ENCODE results near the gene CACNA2D2.

Gene CACNA2D2

DNA sequence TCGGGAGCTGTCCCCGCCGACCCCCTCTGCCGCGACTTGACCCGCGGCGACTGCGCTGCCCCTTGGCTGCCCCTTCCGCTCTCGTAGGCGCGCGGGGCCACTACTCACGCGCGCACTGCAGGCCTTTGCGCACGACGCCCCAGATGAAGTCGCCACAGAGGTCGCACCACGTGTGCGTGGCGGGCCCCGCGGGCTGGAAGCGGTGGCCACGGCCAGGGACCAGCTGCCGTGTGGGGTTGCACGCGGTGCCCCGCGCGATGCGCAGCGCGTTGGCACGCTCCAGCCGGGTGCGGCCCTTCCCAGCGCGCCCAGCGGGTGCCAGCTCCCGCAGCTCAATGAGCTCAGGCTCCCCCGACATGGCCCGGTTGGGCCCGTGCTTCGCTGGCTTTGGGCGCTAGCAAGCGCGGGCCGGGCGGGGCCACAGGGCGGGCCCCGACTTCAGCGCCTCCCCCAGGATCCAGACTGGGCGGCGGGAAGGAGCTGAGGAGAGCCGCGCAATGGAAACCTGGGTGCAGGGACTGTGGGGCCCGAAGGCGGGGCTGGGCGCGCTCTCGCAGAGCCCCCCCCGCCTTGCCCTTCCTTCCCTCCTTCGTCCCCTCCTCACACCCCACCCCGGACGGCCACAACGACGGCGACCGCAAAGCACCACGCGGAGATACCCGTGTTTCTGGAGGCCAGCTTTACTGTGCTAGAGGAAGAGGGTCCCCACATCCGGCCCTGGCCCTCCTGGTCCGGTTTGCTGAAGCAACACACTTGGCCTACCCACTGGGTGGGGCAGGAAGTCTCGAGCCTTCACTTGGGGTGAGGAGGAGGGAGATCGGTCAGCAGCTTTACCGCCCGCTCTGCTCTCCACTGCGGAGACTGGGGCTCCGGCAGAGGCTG lies 162.7 kb downstream of the CACNA2D2 start, which contains the start of gene RASSF1:
TSS of gene RASSF1 (minus strand) at position 389 of the 882 bp plus-strand sequence. CDS start at position 358, 31 bp downstream.
- no peak for DNase-seq

DNA sequence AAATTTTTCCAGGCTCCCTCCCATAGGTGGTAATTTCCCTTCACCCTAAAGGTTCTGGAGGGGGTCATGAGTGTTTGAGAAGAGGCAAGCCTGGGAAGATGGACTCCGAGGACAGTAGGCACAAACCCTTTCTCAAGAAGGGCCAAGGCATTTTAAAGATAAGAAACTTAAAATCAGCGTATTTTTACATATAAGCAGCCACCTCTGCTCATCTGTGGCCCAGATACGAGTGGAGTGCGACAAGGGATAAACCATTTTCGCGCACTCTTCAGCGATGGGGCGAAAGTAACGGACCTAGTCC lies 163.3 kb downstream of the CACNA2D2 start:
- DNase-seq, result no peak

DNA sequence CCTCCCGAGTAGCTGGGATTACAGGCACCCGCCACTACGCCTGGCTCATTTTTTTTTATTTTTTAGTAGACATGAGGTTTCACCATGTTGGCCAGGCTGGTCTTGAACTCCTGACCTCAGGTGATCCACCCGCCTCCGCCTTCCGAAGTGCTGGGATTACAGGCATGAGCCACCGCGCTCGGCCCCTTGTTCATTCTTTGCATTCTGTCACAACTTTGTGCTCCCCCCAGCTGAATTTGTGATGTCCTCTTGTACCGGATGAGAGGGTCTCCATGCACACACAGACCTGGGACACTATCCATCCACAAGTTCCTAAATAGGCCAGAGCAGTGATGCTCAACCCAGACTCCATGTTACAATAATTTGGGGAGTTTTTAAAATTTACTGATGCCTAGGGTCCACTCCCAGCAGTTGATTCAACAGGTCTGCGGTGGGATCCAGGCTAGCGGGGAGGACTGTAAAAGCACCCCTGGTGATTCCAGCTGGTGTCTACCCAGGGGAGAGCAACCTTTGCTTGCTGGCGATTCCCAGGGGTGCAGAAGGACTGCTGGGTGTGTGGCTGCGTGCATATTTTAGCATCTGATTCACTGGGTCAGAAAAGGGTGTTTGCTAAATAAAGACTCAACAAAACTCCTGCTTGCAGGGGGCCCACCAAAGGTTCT lies 163.8 kb downstream of the CACNA2D2 start:
- DNase-seq, result no peak

DNA sequence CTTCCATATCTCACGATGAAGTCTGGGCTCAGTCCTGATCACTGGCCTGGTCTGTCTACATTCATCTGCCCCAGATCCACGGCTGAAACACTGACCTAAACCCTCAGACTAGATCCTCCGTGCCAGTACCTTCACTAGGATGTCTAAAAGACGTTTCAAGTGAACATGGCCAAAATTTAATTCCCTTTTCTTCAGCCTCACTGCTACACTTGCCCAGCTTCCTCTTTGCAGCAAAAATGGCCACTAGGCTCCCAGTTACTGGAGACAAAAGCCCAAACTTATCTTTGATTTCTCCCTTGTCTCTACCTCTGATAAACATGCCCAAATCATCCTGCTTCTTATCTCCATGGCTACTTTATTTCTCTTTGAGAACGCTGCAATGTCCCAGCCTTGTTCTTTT lies 164.5 kb downstream of the CACNA2D2 start:
- DNase-seq, result no peak

DNA sequence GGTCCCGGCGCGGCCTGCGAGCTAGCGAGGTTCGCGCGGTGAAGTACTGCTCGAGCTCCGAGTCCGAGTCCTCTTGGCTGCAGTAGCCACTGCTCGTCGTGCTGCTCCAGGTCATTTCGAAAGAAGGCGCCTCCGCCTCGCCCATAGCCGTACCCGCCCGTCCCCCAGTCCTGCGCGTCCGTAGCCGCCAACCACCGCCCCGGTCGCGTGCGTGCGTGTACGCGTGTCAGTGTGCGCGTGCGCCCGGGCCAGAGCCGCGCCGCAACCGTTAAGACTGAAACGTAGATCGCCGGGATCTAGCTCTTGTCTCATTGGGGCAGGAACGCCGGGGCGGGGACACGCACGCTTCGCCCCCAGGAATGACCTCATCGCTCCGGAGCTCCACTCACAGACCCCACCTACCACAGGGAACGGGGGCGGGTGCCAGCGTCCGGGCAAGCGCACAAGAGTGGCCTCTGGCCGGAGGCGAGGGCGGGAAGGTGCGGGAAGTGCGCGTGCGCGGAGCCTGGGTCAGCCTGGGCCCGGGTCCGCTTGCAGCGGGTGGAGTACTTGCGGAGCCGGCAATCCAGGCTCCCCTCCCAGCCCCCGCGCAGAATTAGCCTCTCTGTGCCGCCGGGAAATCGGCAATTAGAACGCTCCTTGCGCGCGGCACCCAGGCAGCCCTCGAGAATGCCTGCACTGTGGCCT lies 166.1 kb downstream of the CACNA2D2 start:
- DNase-seq, result peak; percentile 92

DNA sequence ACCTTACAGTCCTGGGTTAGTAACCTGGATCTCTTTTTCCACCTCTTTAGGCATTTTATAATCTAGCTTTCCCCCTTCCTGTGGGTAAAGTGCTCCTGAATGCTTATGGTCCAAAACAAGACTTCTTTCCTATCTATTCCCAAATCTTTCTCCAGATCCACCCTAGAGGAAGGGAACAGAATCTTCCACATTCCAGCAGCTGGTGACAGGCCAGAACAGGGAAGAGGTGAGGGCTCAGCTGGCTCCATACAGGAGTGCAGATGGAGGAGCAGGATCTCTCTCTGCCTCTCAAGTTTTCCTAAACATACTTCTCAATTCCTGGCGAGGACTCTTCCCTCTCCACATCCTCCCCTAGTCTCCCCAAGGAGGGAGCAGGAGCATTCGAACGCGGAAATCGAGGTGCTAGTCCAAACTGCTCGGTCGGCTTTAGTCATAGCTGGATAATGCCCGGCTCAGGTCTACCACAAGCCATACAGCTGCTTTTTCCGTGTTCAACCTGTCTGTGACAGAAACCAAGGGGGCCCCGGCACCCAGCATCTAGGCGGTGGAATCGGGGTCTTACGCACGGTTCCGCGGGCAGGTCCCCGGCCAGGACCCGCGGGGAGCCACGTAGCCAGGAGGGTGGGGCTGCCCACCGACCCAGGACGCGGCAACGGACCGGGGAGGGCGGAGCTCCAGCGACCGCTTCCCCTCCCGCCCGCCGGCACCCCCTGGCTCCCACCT lies 166.8 kb downstream of the CACNA2D2 start:
- DNase-seq, result no peak

DNA sequence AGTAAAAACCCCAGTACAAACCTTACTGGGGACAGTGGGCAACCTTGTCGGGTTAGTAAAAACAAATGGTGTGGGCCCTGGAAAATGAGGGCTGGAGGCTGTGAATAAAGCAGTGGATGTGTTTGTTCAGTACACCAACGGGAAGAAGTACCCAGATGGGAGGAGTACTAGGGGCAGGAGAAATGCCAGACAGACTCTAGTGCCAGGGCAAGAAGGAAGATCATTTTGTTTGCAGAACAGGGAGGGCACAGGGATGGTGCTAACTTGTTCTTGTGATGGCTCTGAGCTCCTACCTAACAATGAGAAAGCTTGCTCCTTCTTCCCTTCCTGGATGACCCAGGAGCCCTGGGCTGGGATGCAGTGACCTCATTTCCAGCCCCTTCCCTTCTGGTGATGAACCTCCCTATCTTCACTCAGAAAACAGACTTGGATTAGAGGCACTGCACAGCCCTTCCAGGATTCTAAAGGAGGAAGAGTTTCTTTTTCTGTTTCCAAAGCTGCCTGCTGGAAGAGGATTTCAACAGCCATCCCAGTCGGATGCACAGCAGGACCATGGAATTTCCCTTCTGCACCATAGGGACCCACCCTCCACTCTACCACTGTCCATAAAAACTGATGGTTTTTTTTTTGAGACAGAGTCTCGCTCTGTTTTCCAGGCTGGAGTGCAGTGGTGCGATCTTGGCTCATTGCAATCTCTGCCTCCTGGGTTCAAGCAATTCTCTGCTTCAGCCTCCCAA lies 168.9 kb downstream of the CACNA2D2 start:
- no peak for DNase-seq

DNA sequence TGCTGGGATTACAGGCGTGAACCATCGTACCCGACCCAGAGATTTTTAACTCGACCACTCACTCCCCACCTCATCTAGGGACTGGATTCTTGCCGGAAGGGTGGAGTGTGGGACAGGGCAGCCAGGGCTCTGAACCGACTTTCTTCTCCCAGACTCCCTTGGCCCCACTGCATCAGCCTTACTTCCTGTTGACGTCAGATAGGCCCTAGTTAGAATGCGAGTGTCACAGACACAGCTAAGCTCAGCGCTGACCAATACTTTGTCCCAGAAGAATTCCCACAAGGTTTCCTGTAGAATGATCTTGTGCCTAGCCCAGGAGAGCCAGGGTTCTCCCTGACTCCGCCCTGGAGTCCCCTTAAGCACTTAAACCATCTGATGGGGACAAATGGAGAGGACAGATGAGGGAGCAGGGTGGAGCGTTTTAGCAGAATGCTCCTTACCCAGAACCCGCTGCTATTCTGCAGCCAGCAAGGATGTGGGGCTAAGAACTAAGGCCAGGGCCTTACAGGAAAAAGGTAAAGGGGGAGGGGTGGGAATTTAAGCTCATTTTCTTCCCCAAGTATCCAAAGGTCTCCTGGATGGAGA lies 169.6 kb downstream of the CACNA2D2 start:
- no peak for DNase-seq

DNA sequence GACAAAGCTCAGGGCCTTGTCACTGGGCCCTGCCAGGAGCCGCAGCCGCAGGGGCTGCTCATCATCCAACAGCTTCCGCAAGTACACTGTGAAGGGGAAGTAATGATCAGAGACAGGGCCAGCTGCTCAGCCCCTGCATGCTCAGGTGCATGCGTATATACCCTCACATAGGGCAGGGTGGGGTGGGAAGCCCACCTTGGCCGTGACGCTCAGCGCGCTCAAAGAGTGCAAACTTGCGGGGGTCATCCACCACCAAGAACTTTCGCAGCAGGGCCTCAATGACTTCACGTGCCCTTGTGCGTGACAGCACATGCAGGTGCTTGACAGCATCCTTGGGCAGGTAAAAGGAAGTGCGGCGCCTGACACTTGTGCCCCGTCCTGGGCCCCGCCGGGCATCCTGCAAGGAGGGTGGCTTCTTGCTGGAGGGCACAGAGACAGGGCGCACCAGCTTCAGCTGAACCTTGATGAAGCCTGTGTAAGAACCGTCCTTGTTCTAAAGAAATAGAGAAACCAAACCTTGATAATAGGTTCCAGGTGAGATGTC lies 172.0 kb downstream of the CACNA2D2 start:
- no peak for DNase-seq

DNA sequence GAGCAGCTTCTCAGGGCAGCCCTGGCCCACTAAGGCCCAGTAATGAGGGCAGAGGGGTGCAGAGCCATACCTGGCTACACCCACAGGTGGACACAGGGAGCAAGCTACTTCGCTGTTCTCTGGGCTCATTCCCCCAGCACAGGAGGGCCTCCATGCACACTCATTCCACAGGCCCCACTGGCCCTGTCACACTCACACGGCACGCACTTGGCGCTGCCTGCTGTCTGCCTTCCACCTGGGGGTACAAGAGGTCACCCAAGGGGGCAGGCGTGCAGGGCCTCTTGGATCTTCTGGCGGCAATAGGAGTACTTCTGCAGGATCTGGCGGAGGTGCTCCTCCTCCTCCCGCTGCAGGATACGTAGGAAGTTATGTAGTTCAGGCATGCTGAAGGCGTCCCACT lies 173.1 kb downstream of the CACNA2D2 start:
- DNase-seq, result no peak

DNA sequence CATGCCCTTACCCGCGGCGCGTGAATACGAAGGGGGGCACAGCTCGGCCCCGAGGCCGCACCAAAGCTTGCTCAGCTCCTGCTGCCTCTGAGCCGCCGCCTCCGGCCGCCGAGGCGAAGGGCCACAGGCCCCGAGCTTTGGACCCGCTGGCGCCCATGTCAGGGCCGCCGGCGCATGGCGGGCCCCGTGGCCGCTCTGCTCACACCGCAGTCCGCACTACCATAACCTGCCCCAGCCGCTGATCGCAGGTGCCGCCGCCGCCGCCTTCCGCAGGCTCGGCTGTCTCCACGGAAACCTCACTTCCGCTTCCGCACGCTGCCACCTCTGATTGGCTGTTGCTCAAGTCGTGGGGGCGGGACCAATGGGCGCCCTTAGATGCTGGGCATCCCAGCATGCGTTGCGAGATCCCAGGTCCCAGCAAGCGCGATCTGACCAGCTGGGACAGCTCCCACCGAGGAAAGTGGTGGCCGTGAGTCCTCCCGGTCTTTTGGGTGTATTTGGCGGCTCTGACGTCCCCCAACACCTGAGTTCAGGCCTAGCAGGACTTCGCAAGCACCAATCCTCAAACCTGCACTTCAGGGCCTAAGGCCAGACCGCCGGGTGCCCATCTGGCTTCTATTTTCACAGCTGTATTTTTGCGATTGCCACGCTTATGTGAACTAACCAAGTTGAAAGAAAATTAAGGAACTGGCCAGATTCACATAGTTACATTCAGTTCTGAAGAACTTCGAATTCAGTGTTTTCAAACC lies 175.3 kb downstream of the CACNA2D2 start, which contains the start of gene TUSC2:
TSS of gene TUSC2 (minus strand) at position 281 of the 749 bp plus-strand sequence. CDS start at position 157, 124 bp downstream.
- DNase-seq, result peak; percentile 86

DNA sequence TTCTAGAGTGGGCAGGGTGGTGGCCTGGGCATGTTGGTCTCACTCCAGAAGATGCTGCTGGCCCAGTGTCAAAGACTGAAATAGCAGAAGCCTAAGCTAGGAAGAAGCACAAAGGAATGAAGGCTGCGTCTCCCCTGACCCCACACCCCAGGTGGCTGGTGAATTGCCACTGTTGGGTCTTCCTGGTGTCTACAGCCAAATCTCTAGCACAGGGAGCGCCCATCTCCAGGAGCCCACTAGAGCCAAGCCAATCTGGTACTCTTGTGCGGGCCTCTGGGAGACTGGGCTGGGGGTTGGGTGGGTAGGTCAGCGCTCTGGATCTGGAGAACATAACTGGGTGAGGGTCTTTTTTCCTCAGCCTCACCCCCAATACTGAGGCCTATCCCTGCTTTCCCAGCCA lies 176.3 kb downstream of the CACNA2D2 start:
- no peak for DNase-seq

DNA sequence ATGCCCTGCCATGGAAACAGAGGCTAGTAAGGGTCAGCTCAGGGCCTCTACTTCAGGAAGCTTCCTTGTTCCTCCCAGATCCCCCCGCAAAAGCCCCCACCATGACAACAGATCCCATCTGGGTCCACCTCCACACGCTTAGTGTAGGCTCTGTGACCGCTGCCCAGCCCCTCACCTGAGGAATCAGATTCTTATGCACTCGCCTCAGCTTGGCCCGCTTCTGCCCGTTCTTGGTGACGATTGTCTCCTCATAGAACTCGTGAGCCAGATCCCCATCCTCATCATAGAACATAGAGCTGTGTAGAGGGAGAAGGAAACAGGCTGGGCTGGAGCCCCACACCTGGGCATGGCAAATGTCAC lies 177.3 kb downstream of the CACNA2D2 start:
- no peak for DNase-seq

DNA sequence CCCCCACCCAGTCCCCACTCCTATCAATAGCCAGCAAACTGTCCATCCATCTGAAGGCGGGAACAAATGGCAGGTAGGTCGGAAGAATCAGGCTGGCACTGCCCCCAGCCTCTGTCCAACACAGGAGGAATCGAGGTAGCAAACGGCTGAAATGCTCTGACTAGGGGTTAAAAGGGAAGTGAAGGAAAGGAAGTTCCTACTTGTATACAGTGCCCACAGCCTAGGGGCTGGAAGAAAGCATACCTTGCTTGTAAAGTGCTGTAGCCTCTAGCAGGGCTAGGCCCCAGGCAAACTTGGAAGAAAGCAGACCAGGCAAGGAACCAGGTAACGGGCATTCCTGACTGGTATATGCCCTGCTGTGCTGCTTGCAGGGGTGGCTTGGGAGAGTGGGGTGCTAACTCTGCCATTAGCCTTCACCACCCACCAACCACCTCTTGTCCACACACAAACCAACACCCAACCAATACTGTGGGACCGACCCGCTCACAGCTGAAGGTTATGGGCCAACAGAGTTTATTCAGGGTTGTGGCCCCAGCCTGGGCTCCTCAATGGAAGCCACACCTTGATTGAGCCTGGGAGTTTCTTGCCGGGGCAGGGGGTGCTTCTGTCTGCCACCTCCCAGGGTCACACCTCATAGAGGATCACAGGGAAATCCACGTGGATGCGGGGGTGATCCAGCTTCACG lies 177.8 kb downstream of the CACNA2D2 start:
- no peak for DNase-seq

DNA sequence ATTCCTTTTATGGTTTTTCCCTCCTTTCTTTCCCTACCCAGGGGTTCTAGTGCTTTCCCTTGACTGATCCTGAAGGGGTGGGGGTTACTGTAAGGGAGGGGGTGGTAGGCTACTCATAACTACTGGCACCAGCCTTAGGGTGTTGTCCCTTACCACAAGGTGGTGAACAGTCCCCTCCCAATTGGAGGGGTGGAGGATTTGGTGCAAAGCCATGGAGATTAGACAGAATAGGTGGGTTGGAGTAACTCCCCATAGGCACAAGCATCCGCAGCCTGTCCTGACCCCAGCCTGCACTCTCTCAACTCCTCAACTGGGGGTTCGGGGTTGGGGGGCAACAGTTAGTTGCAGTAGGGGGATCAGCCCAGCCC lies 178.3 kb downstream of the CACNA2D2 start:
- no peak for DNase-seq

DNA sequence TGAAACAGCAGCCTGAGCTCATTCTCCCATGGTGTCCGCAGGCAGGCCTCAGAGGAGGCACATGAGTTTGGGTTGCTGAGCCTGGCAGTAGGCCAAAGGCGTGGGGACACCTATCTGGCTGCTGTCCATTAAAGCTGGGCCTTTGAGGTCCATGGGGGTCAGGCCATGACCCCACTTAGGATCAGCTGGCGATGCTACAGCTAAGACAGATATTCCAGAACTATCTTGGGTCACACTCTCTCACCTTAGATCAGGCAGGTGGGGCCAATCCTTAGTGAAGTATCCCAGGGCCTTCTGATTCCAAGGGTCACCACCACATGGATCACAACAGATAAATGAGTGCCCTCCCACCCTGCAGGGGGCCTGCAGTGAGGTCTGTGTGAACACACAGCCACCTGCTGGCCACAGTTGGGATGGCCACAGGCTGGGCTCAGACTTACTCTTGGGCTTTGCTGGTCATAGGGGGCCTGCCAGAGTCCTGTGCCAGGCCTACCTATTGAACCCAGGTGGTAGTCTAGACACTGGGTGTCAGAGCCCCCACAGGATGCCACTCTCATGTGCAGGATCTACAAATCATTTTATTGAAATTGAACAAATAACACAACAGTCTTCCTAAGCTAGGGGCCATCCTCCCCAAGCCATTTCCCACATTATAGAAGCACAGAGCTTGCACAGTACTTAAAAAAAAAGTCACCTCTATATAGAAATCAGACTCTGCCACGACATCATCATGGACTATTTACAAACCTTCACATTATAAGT lies 178.9 kb downstream of the CACNA2D2 start:
- DNase-seq, result peak; percentile 17

DNA sequence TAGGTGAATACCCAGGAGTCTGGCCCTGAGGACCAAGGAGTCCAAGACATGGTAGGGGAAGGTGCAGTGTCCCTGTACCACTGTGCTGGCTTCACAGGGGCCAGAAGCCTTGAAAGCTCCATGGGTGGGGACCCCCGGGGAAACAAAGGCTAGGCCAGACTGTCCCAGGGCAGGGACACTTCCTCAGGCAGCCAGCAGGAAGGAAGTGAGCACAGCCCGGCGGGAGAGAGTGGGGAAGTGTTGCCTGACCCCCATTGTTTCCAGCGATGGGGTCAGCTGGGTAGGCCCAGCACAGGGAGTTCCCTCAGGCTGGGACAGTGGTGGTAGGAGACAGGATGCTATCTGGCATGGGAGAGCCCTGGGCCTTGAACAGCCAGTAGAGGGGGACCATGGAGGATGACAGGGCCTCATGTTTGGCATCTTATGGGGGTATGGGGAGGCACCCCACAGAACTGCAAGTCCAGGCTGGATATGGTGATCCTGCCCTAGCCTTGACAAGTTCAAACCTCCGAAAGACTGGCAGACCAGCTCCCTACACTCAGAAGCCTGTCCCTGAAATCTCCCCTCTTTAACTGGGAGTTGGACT lies 179.7 kb downstream of the CACNA2D2 start:
- DNase-seq, result no peak

DNA sequence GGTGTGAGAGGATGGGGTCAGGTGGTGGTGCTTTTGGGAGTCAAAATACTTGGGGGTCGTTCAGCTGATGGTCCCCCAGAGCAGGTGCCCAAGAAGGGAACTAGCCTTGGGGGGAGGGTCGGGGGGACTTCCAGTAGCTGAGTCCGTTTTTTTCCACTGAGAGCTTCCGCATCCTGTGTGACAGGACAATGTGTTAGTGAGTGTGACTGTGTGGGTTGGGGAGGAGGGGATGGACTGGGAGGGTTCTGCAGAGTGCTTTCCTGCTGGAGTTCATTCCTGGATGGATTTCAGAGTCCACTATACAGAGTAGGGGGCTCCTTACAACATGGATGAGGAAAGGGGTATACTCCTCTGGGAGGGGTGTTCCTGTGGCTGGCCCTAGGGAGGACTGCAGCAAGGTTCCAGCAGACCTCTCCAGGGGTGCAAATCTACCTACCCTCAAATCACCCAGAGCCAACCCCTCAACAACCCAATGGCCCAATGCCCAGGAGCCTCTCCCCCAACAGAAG lies 180.3 kb downstream of the CACNA2D2 start:
- no peak for DNase-seq
